H1 (cell line): Measurements from ENCODE around the gene PLCXD1. TPM values are rescaled to one million over a fixed set of nuclear protein-coding genes. Genes with fewer than 3 reads are reported as not detected.

Experiments
- CTCF ChIA-PET: fragments of 300-600 bp; sonication (Branson Sonifier 250); formaldehyde crosslinking; loops from one replicate; lab custom pipeline; 2021; ENCODE audit not compliant: partially characterized antibody; lab: Charles Lee
- POLR2A ChIA-PET: fragments of 300-600 bp; sonication (Branson Sonifier 250); formaldehyde crosslinking; loops from one replicate; lab custom pipeline; 2021; ENCODE audit warnings: inconsistent platforms; ENCODE audit not compliant: partially characterized antibody; lab: Charles Lee
- DNase-seq, 2 experiments: peaks; one replicate each; pipeline versions ENCODE4 v3.0.0 to v3.0.0-alpha.2; 2010 to 2022; ENCODE audit warnings: low spot score in 2 of 2, low read depth in 1 of 2, mixed read lengths in 1 of 2
- FAIRE-seq: peaks from 2 replicates; lab custom pipeline; 2011; peaks lifted over from hg19 to GRCh38; lab: Jason Lieb, UNC
- H2AFZ ChIP-seq: 2 replicates; pipeline ENCODE4 v1.8.1; 2012; ENCODE audit warnings: low read length, inconsistent platforms
- H2AK5ac ChIP-seq: 2 replicates; pipeline ENCODE4 v1.6.1; 2013; ENCODE audit warnings: low read depth, low read length
- H2BK120ac ChIP-seq: replicated peaks from 2 replicates; pipeline ENCODE3; 2013; ENCODE audit warnings: low read depth, low read length, inconsistent platforms
- H2BK12ac ChIP-seq: 2 replicates; pipeline ENCODE4 v1.6.1; 2013; ENCODE audit warnings: low read depth, low read length
- H2BK15ac ChIP-seq: 2 replicates; pipeline ENCODE4 v1.6.1; 2013; ENCODE audit warnings: low read length
- H2BK20ac ChIP-seq: 2 replicates; pipeline ENCODE4 v1.6.1; 2013; ENCODE audit warnings: low read length
- H2BK5ac ChIP-seq: 2 replicates; pipeline ENCODE4 v1.6.1; 2013; ENCODE audit warnings: low read depth, low read length
- H3K14ac ChIP-seq: 2 replicates; pipeline ENCODE4 v1.6.1; 2013; ENCODE audit warnings: inconsistent platforms; ENCODE audit not compliant: insufficient read length
- H3K18ac ChIP-seq: 2 replicates; pipeline ENCODE4 v1.6.1; 2013; ENCODE audit warnings: low read length; ENCODE audit errors: extremely low read depth
- H3K23ac ChIP-seq: 2 replicates; pipeline ENCODE4 v1.6.1; 2013; ENCODE audit warnings: inconsistent platforms; ENCODE audit not compliant: insufficient read length
- H3K23me2 ChIP-seq: 2 replicates; pipeline ENCODE4 v1.6.1; 2013; ENCODE audit warnings: low read depth, low read length
- H3K27ac ChIP-seq: 2 replicates; pipeline ENCODE4 v1.6.1; 2011; ENCODE audit warnings: low read depth, low read length, inconsistent platforms
- H3K27me3 ChIP-seq, 4 experiments: replicated peaks in 1 of 4; 1 replicate in 1 of 4; 2 replicates in 3 of 4; pipeline versions ENCODE4 v1.6.1 to v1.8.1; 2011 to 2013; ENCODE audit warnings: low read length in 3 of 4, mild to moderate bottlenecking in 3 of 4, inconsistent platforms in 2 of 4, mixed read lengths in 2 of 4, moderate library complexity in 1 of 4; ENCODE audit not compliant: control insufficient read depth in 3 of 4, insufficient read depth in 3 of 4; ENCODE audit errors: extremely low read depth in 1 of 4
- H3K36me3 ChIP-seq, 4 experiments: 2 replicates each; pipeline versions ENCODE4 v1.6.1 to v1.8.1; 2011 to 2013; ENCODE audit warnings: mild to moderate bottlenecking in 4 of 4, low read length in 3 of 4, moderate library complexity in 2 of 4, control low read depth in 1 of 4, inconsistent platforms in 1 of 4; ENCODE audit not compliant: insufficient read depth in 4 of 4, control insufficient read depth in 2 of 4
- H3K4ac ChIP-seq: replicated peaks from 2 replicates; pipeline ENCODE3; 2013; ENCODE audit warnings: low read length, low read depth, mixed read lengths, inconsistent platforms; ENCODE audit not compliant: insufficient read length
- H3K4me1 ChIP-seq, 4 experiments: replicated peaks in 1 of 4; 1 replicate in 1 of 4; 2 replicates in 3 of 4; pipeline versions ENCODE4 v1.6.1 to v1.8.1; 2011 to 2013; ENCODE audit warnings: low read length in 3 of 4, inconsistent platforms in 2 of 4, mixed read lengths in 1 of 4; ENCODE audit not compliant: insufficient read depth in 4 of 4, control insufficient read depth in 3 of 4
- H3K4me2 ChIP-seq, 2 experiments: 2 replicates each; pipeline versions ENCODE4 v1.6.1 to v1.8.1; 2011 to 2013; ENCODE audit warnings: low read depth in 2 of 2, low read length in 2 of 2, control low read depth in 1 of 2, inconsistent platforms in 1 of 2, mild to moderate bottlenecking in 1 of 2; ENCODE audit not compliant: insufficient read depth in 1 of 2
- H3K4me3 ChIP-seq, 4 experiments: fragments of 200-600, 300-600 bp in 1 of 4; sonication (generic), shearing (Covaris generic), sonication (Bioruptor Twin) in 1 of 4; 2 replicates each; pipeline versions ENCODE4 v1.5.1 to v1.8.1; 2011 to 2016; ENCODE audit warnings: low read length in 4 of 4, low read depth in 3 of 4, control low read depth in 2 of 4, inconsistent platforms in 2 of 4, mild to moderate bottlenecking in 2 of 4, mixed read lengths in 1 of 4, moderate library complexity in 1 of 4; ENCODE audit not compliant: insufficient read depth in 2 of 4; ENCODE audit errors: extremely low read depth in 1 of 4
- H3K56ac ChIP-seq: replicated peaks from 2 replicates; pipeline ENCODE3; 2013; ENCODE audit warnings: low read depth, mild to moderate bottlenecking, mixed read lengths, low read length, inconsistent platforms; ENCODE audit not compliant: insufficient read length
- H3K79me1 ChIP-seq: 2 replicates; pipeline ENCODE4 v1.6.1; 2013; ENCODE audit warnings: low read depth, low read length, control low read depth
- H3K79me2 ChIP-seq, 2 experiments: 2 replicates each; pipeline versions ENCODE4 v1.6.1 to v1.8.1; 2012 to 2013; ENCODE audit warnings: low read length in 2 of 2, mild to moderate bottlenecking in 2 of 2, inconsistent platforms in 1 of 2; ENCODE audit not compliant: insufficient read depth in 2 of 2, control insufficient read depth in 1 of 2
- H3K9ac ChIP-seq, 4 experiments: replicated peaks in 1 of 4; 1 replicate in 1 of 4; 2 replicates in 3 of 4; pipeline versions ENCODE4 v1.6.1 to v1.8.1; 2011 to 2013; ENCODE audit warnings: low read depth in 3 of 4, low read length in 3 of 4, control low read depth in 2 of 4, mild to moderate bottlenecking in 2 of 4, moderate library complexity in 2 of 4, inconsistent platforms in 1 of 4; ENCODE audit errors: extremely low read depth in 1 of 4
- H3K9me3 ChIP-seq, 2 experiments: 2 replicates each; pipeline versions ENCODE4 v1.6.1 to v1.8.1; 2012 to 2013; ENCODE audit warnings: mild to moderate bottlenecking in 2 of 2, moderate library complexity in 2 of 2, control low read depth in 1 of 2, inconsistent platforms in 1 of 2, low read depth in 1 of 2, low read length in 1 of 2, mixed read lengths in 1 of 2; ENCODE audit not compliant: insufficient read depth in 2 of 2
- H4K20me1 ChIP-seq, 2 experiments: replicated peaks in 1 of 2; 2 replicates each; pipeline versions ENCODE3 to v1.8.1; 2011 to 2013; ENCODE audit warnings: inconsistent platforms in 2 of 2, low read length in 2 of 2, mild to moderate bottlenecking in 1 of 2; ENCODE audit not compliant: insufficient read depth in 2 of 2, control insufficient read depth in 1 of 2
- H4K5ac ChIP-seq: 2 replicates; pipeline ENCODE4 v1.6.1; 2013; ENCODE audit warnings: low read length, low read depth, mixed read lengths, inconsistent platforms; ENCODE audit not compliant: insufficient read length
- H4K8ac ChIP-seq: 2 replicates; pipeline ENCODE4 v1.8.0; 2013; ENCODE audit warnings: mild to moderate bottlenecking, moderate library complexity, low read length, inconsistent platforms; ENCODE audit not compliant: insufficient read depth; ENCODE audit errors: extremely low read depth
- H4K91ac ChIP-seq: replicated peaks from 2 replicates; pipeline ENCODE3; 2013; ENCODE audit warnings: low read length, mixed read lengths, inconsistent platforms; ENCODE audit not compliant: insufficient read length
- ATF2 ChIP-seq: IDR thresholded peaks from 2 replicates; pipeline ENCODE4 v1.6.1; 2012; ENCODE audit warnings: low read length, inconsistent platforms
- BRCA1 ChIP-seq: IDR thresholded peaks from 2 replicates; pipeline ENCODE4 v1.6.1; 2012; ENCODE audit warnings: low read depth, low read length, improper control_type of control experiment
- CHD1 ChIP-seq: IDR thresholded peaks from 2 replicates; pipeline ENCODE4 v1.6.1; 2012; ENCODE audit warnings: low read depth, low read length, improper control_type of control experiment
- CHD2 ChIP-seq: IDR thresholded peaks from 2 replicates; pipeline ENCODE4 v1.6.1; 2012; ENCODE audit warnings: low read length, improper control_type of control experiment
- CREB1 ChIP-seq: IDR thresholded peaks from 2 replicates; pipeline ENCODE4 v1.6.1; 2012; ENCODE audit warnings: inconsistent platforms
- CTBP2 ChIP-seq: IDR thresholded peaks from 2 replicates; pipeline ENCODE4 v1.7.0; 2011; ENCODE audit warnings: borderline replicate concordance, mild to moderate bottlenecking, moderate library complexity, mixed read lengths, low read length; ENCODE audit not compliant: insufficient read depth, insufficient read length
- EZH2 ChIP-seq: fragments of 200-600 bp; sonication (generic); IDR thresholded peaks from 2 replicates; pipeline ENCODE4 v1.7.1; 2012; ENCODE audit warnings: low read depth, mild to moderate bottlenecking, moderate library complexity, low read length, inconsistent platforms; ENCODE audit not compliant: severe bottlenecking
- PHF8 ChIP-seq: fragments of 200-600 bp; sonication (generic); conservative IDR thresholded peaks from 2 replicates; pipeline ENCODE4 v1.7.1; 2012; ENCODE audit warnings: low read depth, mild to moderate bottlenecking, inconsistent platforms, low read length, moderate library complexity
- SAP30 ChIP-seq: fragments of 300-600 bp; sonication (generic); IDR thresholded peaks from 2 replicates; pipeline ENCODE4 v1.7.1; 2012; ENCODE audit warnings: low read length, moderate library complexity, mild to moderate bottlenecking, inconsistent platforms; ENCODE audit not compliant: insufficient read depth, insufficient replicate concordance
- SUZ12 ChIP-seq: fragments of 200-600 bp; sonication (generic); IDR thresholded peaks from 2 replicates; pipeline ENCODE4 v1.6.1; 2012; ENCODE audit warnings: mild to moderate bottlenecking, inconsistent platforms, low read length, moderate library complexity, mixed read lengths
- TAF7 ChIP-seq: optimal IDR thresholded peaks from 2 replicates; pipeline ENCODE3; 2011; ENCODE audit warnings: low read depth, mild to moderate bottlenecking, inconsistent platforms, low read length, moderate library complexity, borderline replicate concordance
- WGBS, 2 experiments: shearing (Covaris generic) in 1 of 2; methylation state at CpG; one replicate each; pipeline versions ENCODE4 v1.1.6 to v1.1.7; 2013 to 2015; ENCODE audit warnings: low lambda C conversion rate in 2 of 2, mixed read lengths in 2 of 2, inconsistent platforms in 1 of 2, low coverage in 1 of 2, missing lambda C conversion rate in 1 of 2; ENCODE audit not compliant: insufficient replicate concordance in 2 of 2, insufficient coverage in 1 of 2, insufficient read length in 1 of 2; ENCODE audit errors: extremely low coverage in 1 of 2, missing lambda C conversion rate in 1 of 2; 5-methylcytosine and 5-hydroxymethylcytosine counted together
- polyA plus RNA-seq, 7 experiments: library from polyadenylated mRNA; depleted of rRNA in 3 of 7; stranded (reverse) in 5 of 7; unstranded in 2 of 7; fragments of >200 nt in 5 of 7; fragments of 200-250 nt in 2 of 7; gene quantifications; 1 replicate in 5 of 7; 2 replicates in 1 of 7; 4 replicates in 1 of 7; pipeline versions ENCODE4 v1.2.1 to v1.2.3, GENCODE V29; 2011 to 2013; ENCODE audit warnings: missing spikeins in 2 of 7, mixed read lengths in 2 of 7
- total RNA-seq: library from RNA; stranded (reverse); fragmentation: NEBNext Ultra II Directional; extraction: Animal tissue kit (Norgen Biotek cat#: 25700); gene quantifications from 2 replicates; pipeline ENCODE4 v1.2.1, GENCODE V29; 2021

PLCXD1 gene
- total and polyA plus RNA-seq, 2 of the 8 experiments (the other 6 are each of a cell fraction or from before 2014, with no cell fraction given): 93.6 to 124 TPM

GRCh38 chrX:333611-334311 is 52.6 kb downstream of the PLCXD1 start:
- Histone ChIP-seq H4K91ac (no peak overlapping the region), H3K9me3 (no peaks in the 10 kb centered on the region), H3K27ac (no peak overlapping the region), H4K5ac (no peak overlapping the region), H3K4me3 (no peak overlapping the region), H2AK5ac (no peak overlapping the region), H3K23ac (no peak overlapping the region), H4K20me1 (peaks cover 0 to 15% of the 10 kb centered on the region in 2 experiments), H2BK15ac (no peak overlapping the region), H2AFZ (no peak overlapping the region), H3K27me3 (peaks cover 0 to 2% (median 0%) of the 10 kb centered on the region in 4 experiments; a peak in 1 of 7 replicates), H3K18ac (no peak overlapping the region), H2BK20ac (no peak overlapping the region), H3K4ac (no peak overlapping the region), H3K23me2 (no peaks in the 10 kb centered on the region), H3K14ac (no peak overlapping the region), H3K56ac (no peak overlapping the region), H3K79me2 (no peaks in the 10 kb centered on the region), H2BK12ac (no peak overlapping the region), H4K8ac (peak overlapping the region; percentile 51; the same call in 1 of the 2 replicates), H2BK5ac (no peak overlapping the region), H3K9ac (no peak overlapping the region), H2BK120ac (no peak overlapping the region), H3K4me2 (no peak overlapping the region), H3K36me3 (peaks cover 4 to 33% (median 15%) of the 10 kb centered on the region in 4 experiments; a peak in 5 of 8 replicates), H3K79me1 (no peaks in the 10 kb centered on the region; the same call in 1 of the 2 replicates), H3K4me1 (peaks cover 0 to 5% (median 2%) of the 10 kb centered on the region in 4 experiments; a peak in 3 of 7 replicates)
- ChIA-PET POLR2A (no interaction called here), CTCF (no interaction called here)
- 96% methylated on average over 43 of the region's 51 CpGs; no CpG with 5 or more reads in 1 of the 2 experiments for WGBS, 2 experiments
- no peak for DNase-seq
- FAIRE-seq: no peak
- TF ChIP-seq PHF8: no peak
- TF ChIP-seq CHD2: no peak
- no peak for TF ChIP-seq CREB1
- TF ChIP-seq TAF7: no peak
- no peak for TF ChIP-seq EZH2
- TF ChIP-seq BRCA1: no peak
- TF ChIP-seq CHD1: no peak
- TF ChIP-seq ATF2: no peak
- TF ChIP-seq CTBP2: no peak
- TF ChIP-seq SUZ12: no peak
- no peak for TF ChIP-seq SAP30
